Measurements from ENCODE around the gene LRRC23.
A peak's percentile ranks its signal among the peaks of the same experiment; 100 is the strongest.

DNA sequence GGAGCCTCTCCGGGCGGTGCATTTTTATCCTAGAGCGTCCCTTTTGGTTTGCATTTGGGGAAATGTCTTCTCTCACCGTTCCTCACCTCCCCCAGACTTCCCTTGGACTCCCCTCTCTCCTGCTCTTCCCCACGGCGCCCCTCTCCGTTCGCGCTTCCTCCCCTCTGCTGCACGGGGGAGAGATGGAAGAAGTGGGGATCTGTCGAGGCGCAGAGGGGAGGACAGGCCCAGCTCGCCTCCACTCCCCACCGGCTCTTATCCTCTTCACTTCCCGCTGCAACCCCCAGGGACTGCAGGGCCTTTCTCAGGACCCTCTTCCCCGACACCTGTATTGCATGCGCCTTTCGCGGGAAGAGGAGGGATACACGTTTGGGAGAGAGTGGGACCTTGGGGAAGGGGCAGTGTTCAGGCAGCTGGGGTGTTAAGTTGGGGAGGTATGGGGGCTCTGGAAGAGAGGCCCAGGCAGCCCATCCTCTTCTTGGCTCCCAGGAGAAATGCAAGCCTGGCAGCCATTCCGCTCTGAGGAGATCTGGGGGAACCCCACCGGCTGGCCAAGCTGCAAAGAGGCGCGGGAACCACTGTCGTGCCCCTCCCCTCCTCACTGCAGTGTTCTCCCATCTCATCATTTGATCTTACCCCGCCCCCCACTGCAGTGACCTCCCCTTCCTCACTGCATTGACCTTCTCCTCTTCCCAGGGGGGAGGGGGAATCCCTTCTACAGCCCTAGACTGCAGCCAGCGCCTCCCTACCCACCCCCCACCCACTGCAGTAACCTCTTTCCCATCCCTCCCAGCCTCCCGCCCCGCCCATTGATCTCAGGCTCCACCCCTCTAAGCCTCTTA is 10.5 kb downstream of the LRRC23 start:
- TF ChIP-seq, protein P1, sequence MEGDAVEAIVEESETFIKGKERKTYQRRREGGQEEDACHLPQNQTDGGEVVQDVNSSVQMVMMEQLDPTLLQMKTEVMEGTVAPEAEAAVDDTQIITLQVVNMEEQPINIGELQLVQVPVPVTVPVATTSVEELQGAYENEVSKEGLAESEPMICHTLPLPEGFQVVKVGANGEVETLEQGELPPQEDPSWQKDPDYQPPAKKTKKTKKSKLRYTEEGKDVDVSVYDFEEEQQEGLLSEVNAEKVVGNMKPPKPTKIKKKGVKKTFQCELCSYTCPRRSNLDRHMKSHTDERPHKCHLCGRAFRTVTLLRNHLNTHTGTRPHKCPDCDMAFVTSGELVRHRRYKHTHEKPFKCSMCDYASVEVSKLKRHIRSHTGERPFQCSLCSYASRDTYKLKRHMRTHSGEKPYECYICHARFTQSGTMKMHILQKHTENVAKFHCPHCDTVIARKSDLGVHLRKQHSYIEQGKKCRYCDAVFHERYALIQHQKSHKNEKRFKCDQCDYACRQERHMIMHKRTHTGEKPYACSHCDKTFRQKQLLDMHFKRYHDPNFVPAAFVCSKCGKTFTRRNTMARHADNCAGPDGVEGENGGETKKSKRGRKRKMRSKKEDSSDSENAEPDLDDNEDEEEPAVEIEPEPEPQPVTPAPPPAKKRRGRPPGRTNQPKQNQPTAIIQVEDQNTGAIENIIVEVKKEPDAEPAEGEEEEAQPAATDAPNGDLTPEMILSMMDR (IDR thresholded peaks at IDR 0.05), result peak in 1 of 5 experiments; percentile 11
- TF ChIP-seq EP300 (IDR thresholded peaks at IDR 0.05) (no peak), POLR2A (IDR thresholded peaks at IDR 0.05) (no peak)

All from tibial nerve (tissue), 4 donors.